ENCODE data around the gene BRAT1.

DNA sequence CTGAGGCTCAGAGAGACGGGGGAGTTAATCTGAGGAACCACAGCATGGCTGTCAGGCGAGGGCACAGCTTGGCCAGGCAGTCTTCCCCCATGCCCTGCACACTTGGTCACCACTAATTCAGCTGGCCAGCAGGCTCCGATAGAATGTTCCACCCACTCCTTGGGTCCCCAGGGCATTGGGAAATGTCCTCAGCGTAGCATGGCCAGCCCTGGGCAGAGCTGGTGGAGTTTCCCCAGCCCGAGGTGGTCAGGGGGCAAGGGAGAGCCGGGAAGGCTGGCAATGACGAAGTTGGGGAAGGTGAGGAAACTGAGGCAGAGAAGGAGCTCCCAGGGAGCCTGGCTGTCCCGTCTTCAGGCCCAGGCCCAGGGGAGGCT is 67.1 kb downstream of the BRAT1 start:
- TF ChIP-seq, protein P1, sequence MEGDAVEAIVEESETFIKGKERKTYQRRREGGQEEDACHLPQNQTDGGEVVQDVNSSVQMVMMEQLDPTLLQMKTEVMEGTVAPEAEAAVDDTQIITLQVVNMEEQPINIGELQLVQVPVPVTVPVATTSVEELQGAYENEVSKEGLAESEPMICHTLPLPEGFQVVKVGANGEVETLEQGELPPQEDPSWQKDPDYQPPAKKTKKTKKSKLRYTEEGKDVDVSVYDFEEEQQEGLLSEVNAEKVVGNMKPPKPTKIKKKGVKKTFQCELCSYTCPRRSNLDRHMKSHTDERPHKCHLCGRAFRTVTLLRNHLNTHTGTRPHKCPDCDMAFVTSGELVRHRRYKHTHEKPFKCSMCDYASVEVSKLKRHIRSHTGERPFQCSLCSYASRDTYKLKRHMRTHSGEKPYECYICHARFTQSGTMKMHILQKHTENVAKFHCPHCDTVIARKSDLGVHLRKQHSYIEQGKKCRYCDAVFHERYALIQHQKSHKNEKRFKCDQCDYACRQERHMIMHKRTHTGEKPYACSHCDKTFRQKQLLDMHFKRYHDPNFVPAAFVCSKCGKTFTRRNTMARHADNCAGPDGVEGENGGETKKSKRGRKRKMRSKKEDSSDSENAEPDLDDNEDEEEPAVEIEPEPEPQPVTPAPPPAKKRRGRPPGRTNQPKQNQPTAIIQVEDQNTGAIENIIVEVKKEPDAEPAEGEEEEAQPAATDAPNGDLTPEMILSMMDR (conservative IDR thresholded peaks at IDR 0.05 in 1 of 2, IDR thresholded peaks at IDR 0.05 in 1 of 2; ENCODE audit: low read depth in 1 of 2, low read length in 2 of 2): no peak
- TF ChIP-seq EZH2 (IDR thresholded peaks at IDR 0.05; ENCODE audit: low read length, missing control alignments): no peak

Measured in fibroblast of lung (primary cell).